Endothelial cell (in vitro differentiated cells): ENCODE data around the gene L1TD1. TPM values are rescaled to one million over a fixed set of nuclear protein-coding genes. Genes with fewer than 3 reads are reported as not detected.

Experiments used
- DNase-seq: peaks from one replicate; pipeline ENCODE4 v3.0.0; 2021; ENCODE audit warnings: low spot score
- H3K27ac Mint-ChIP-seq: one replicate; pipeline ENCODE4 v1.8.0; 2021; ENCODE audit warnings: mixed read lengths, inconsistent platforms; ENCODE audit not compliant: unreplicated experiment
- H3K27me3 Mint-ChIP-seq: one replicate; pipeline ENCODE4 v1.8.0; 2021; ENCODE audit warnings: mild to moderate bottlenecking, moderate library complexity, mixed read lengths, inconsistent platforms; ENCODE audit not compliant: unreplicated experiment
- H3K36me3 Mint-ChIP-seq: one replicate; pipeline ENCODE4 v1.8.0; 2021; ENCODE audit warnings: mild to moderate bottlenecking, low read depth, mixed read lengths, inconsistent platforms; ENCODE audit not compliant: unreplicated experiment
- H3K4me1 Mint-ChIP-seq: one replicate; pipeline ENCODE4 v1.8.0; 2021; ENCODE audit warnings: mild to moderate bottlenecking, mixed read lengths, inconsistent platforms; ENCODE audit not compliant: unreplicated experiment
- H3K4me3 Mint-ChIP-seq: one replicate; pipeline ENCODE4 v1.8.0; 2021; ENCODE audit warnings: mild to moderate bottlenecking, mixed read lengths, inconsistent platforms; ENCODE audit not compliant: unreplicated experiment
- H3K9me3 Mint-ChIP-seq: one replicate; pipeline ENCODE4 v1.8.0; 2021; ENCODE audit warnings: mixed read lengths, inconsistent platforms; ENCODE audit not compliant: unreplicated experiment
- total RNA-seq: library from RNA; stranded (reverse); fragmentation: NEBNext Ultra II Directional; extraction: Animal tissue kit (Norgen Biotek cat#: 25700); gene quantifications from one replicate; pipeline ENCODE4 v1.2.1, GENCODE V29; 2021; ENCODE audit not compliant: unreplicated experiment
- TF ChIP-seq, protein P1 (sequence below): fragments of 200-600 bp; sonication (generic); IDR thresholded peaks from one replicate; pipeline ENCODE4 v1.5.0; 2021; ENCODE audit warnings: antibody characterized with exemption; ENCODE audit not compliant: unreplicated experiment

The L1TD1 gene
- total RNA-seq, 1 donor from 2014 or later = 50.1 TPM

DNA sequence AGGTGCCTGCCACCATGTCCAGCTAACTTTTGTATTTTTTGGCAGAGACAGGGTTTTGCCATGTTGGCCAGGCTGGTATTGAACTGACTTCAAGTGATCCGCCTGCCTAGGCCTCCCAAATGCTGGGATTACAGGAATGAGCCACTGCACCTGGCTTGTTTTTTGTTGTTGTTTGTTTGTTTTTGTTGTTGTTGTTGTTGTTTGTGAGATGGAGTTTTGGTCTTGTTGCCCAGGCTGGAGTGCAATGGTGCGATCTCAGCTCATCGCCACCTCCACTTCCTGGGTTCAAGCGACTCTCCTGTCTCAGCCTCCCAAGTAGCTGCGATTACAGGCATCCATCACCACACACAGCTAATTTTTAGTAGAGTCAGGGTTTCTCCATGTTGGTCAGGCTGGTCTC lies 7.1 kb upstream of the L1TD1 start:
- DNase-seq = no peak
- TF ChIP-seq, protein P1, sequence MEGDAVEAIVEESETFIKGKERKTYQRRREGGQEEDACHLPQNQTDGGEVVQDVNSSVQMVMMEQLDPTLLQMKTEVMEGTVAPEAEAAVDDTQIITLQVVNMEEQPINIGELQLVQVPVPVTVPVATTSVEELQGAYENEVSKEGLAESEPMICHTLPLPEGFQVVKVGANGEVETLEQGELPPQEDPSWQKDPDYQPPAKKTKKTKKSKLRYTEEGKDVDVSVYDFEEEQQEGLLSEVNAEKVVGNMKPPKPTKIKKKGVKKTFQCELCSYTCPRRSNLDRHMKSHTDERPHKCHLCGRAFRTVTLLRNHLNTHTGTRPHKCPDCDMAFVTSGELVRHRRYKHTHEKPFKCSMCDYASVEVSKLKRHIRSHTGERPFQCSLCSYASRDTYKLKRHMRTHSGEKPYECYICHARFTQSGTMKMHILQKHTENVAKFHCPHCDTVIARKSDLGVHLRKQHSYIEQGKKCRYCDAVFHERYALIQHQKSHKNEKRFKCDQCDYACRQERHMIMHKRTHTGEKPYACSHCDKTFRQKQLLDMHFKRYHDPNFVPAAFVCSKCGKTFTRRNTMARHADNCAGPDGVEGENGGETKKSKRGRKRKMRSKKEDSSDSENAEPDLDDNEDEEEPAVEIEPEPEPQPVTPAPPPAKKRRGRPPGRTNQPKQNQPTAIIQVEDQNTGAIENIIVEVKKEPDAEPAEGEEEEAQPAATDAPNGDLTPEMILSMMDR = no peak
- Mint-ChIP-seq H3K27ac (no peak overlapping the region), H3K4me1 (peaks cover 13% of the 10 kb centered on the region), H3K4me3 (no peak overlapping the region), H3K36me3 (no peaks in the 10 kb centered on the region), H3K9me3 (no peaks in the 10 kb centered on the region), H3K27me3 (no peaks in the 10 kb centered on the region)

DNA sequence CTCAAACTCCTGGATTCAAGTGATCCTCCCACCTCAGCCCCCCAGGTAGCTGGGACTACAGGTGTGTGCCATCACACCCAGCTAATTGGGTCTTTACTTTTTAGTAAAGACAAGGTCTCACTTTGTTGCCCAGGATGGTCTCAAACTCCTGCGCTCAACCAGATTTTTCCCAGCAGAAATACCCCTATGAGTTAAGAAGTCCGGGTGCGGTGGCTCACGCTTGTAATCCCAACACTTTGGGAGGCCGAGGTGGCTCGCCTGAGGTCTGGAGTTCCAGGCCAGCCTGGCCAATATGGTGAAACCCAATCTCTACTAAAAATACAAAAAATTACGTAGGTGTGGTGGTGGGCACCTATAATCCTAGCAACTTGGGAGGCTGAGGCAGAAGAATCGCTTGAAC lies 6.5 kb upstream of the L1TD1 start:
- H3K9me3 Mint-ChIP-seq = no peaks in the 10 kb centered on the region
- H3K27ac Mint-ChIP-seq = no peak overlapping the region
- H3K27me3 Mint-ChIP-seq = peaks cover 4% of the 10 kb centered on the region
- no peak overlapping the region for H3K4me3 Mint-ChIP-seq
- TF ChIP-seq, protein P1 = no peak
- H3K36me3 Mint-ChIP-seq = no peaks in the 10 kb centered on the region
- peaks cover 9% of the 10 kb centered on the region for H3K4me1 Mint-ChIP-seq
- DNase-seq = no peak

DNA sequence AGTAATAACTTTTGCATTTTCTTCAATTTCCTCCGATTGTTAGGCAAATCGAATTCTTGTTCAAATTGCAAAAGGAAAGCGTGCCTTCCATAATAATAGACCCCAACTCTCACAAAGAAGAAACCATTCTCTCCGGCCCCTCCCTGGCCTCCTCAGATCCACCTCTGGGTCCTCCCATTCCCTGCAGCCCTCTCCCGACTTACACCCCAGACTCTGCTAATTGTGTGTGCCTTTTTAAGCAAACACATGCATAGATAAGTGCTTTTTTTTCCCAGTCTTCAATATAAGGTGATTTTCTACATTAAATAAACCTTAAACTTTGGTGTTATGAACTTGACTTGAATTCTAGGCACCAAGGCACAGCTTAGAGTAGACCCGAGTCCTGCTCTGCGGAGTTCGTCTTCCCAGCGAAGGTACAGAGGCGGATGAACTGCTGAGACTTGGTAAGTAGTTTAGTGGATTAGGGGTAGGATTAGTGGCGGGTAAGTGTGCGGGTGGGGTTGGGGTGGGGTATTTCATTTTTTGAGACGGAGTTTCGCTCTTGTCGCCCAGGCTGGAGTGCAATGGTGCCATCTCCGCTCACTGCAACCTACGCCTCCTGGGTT lies 1.5 kb downstream of the L1TD1 start:
- no peaks in the 10 kb centered on the region for H3K9me3 Mint-ChIP-seq
- H3K27me3 Mint-ChIP-seq = peaks cover 6% of the 10 kb centered on the region
- H3K4me3 Mint-ChIP-seq = peak overlapping the region; percentile 99
- DNase-seq = no peak
- peaks cover 22% of the 10 kb centered on the region for H3K4me1 Mint-ChIP-seq
- TF ChIP-seq, protein P1 = no peak
- H3K27ac Mint-ChIP-seq = peak overlapping the region; percentile 93
- peaks cover 10% of the 10 kb centered on the region for H3K36me3 Mint-ChIP-seq

DNA sequence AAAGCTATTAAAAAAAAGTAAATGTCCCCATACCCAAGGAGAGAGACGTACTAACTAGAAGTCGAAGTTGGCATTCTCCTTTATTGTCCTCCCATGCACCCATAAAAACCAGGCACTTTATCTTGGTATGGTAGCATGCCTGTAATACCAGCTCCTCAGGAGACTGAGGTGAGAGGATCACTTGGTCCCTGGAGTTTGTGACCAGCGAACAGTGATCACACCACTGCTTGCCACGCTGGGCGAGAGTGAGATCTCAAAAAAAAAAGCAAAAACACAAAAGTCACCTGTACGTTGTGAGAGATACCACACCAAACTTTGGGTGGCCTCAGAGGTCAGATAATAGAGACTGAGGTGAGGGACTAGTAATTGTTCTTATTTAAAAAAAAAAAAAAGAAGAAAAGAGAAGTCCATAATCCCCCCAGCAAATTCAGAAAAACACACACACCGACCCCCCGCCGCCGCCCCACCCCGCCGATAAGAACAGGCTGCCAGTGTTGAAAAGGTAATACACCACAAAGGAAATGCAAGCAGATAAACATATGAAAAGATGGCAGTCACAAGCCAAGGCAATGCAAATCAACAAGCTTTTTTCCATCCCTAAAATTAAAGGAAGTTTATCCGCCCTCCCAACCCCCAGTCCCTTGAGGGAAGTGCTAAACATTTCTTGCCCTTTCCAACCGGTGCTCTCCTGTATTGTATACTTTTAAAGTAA lies 3.6 kb downstream of the L1TD1 start:
- Mint-ChIP-seq H3K4me1 (peaks cover 22% of the 10 kb centered on the region), H3K36me3 (peaks cover 10% of the 10 kb centered on the region), H3K27me3 (peaks cover 1% of the 10 kb centered on the region), H3K9me3 (no peaks in the 10 kb centered on the region), H3K4me3 (peak overlapping the region; percentile 65), H3K27ac (peak overlapping the region; percentile 24)
- no peak for DNase-seq
- TF ChIP-seq, protein P1 = no peak

DNA sequence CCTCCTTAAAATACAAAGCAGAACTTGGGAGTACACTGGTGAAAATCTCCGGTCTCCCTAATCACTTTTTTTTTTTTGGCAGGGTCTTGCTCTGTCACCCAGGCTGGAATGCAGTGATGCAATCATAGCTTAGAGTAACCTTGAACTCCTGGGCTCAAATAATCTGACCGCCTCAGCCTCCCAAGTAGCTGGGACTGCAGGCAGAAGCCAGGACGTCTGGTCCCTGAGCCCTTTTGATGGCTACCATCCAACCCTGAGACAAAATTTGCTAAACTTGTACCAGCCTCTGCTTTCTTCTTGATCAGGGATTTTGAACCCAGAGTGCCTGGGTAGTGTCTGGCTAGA lies 4.1 kb downstream of the L1TD1 start:
- peak overlapping the region; percentile 24 for H3K27ac Mint-ChIP-seq
- H3K36me3 Mint-ChIP-seq = peaks cover 10% of the 10 kb centered on the region
- TF ChIP-seq, protein P1 = no peak
- peaks cover 1% of the 10 kb centered on the region for H3K27me3 Mint-ChIP-seq
- peaks cover 22% of the 10 kb centered on the region for H3K4me1 Mint-ChIP-seq
- no peak for DNase-seq
- no peaks in the 10 kb centered on the region for H3K9me3 Mint-ChIP-seq
- peak overlapping the region; percentile 65 for H3K4me3 Mint-ChIP-seq
